GM12874 (cell line): ENCODE measurements around the gene SLC13A2.

ENCODE experiments used
- CTCF ChIP-seq: IDR thresholded peaks from 2 replicates; pipeline ENCODE4 v1.5.1; 2011; ENCODE audit warnings: low read depth, mild to moderate bottlenecking, control low read depth, low read length, moderate library complexity; ENCODE audit not compliant: insufficient read depth

SLC13A2 gene

GRCh38 chr17:28499684-28500357 is 26.4 kb downstream of the SLC13A2 start:
- TF ChIP-seq CTCF: no peak

- no peak for TF ChIP-seq CTCF
These were observed 27.4 kb downstream of the SLC13A2 start for GRCh38 chr17:28500712-28501379.

- no peak for TF ChIP-seq CTCF
These were observed 28.2 kb downstream of the SLC13A2 start for GRCh38 chr17:28501421-28502284.

- TF ChIP-seq CTCF: no peak
These were observed 30.0 kb downstream of the SLC13A2 start for GRCh38 chr17:28503420-28503819.

GRCh38 chr17:28505986-28506665 is 32.7 kb downstream of the SLC13A2 start, which contains the start of gene FOXN1:
FOXN1 (plus strand) TSS chr17:28506348; CDS start chr17:28523970, 17,622 bp downstream.
- TF ChIP-seq CTCF: no peak

GRCh38 chr17:28506763-28507487 is 33.5 kb downstream of the SLC13A2 start:
- TF ChIP-seq CTCF: no peak
